ENCODE measurements around the gene CEACAM19. TPM values are rescaled to one million over a fixed set of nuclear protein-coding genes. Genes with fewer than 3 reads are reported as not detected.
"Not testable (repeated sequence)": the region's sequence is repeated elsewhere in the genome, so short reads cannot be mapped to it uniquely, and the experiment has no call there.

Gene CEACAM19
- total and polyA plus RNA-seq, 2 donors (not counting 3 experiments of a cell fraction or from before 2014, with no cell fraction given): 9.9 to 14.5 TPM

DNA sequence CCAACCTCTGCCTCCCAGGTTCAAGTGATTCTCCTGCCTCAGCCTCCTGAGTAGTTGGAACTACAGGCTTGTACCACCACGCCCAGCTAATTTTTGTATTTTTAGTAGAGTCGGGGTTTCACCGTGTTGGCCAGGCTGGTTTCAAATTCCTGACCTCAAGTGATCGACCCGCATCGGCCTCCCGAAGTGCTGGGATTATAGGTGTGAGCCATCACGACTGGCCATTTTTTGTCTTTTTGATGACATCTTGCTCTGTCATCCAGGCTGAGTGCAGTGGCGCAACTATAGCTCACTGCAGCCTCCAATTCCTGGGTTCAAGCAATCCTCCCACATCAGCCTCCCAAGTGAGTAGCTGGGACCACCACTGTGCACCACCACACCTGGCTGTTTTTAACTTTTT, 49.1 kb downstream of the CEACAM19 start:
- H3K27ac ChIP-seq (ENCODE audit: insufficient read depth, low read depth, low read length); DNase-seq (ENCODE audit: low read depth, low spot score); H4K20me1 ChIP-seq (replicated peaks; ENCODE audit: control insufficient read depth, extremely low read depth, insufficient read depth, low read length); H3K9ac ChIP-seq (replicated peaks; ENCODE audit: extremely low read depth, insufficient read depth, low read length); H3K4me2 ChIP-seq (ENCODE audit: insufficient read depth, low read length); H3K4me3 ChIP-seq (replicated peaks in 1 of 3; ENCODE audit: insufficient read depth in 1 of 3, low read depth in 1 of 3, low read length in 3 of 3); H3K36me3 ChIP-seq (ENCODE audit: control insufficient read depth in 2 of 2, extremely low read depth in 1 of 2, insufficient read depth in 2 of 2, low read length in 2 of 2); H3K9me3 ChIP-seq (replicated peaks; ENCODE audit: control insufficient read depth, insufficient read depth, low read length); H3K27me3 ChIP-seq (ENCODE audit: control insufficient read depth in 2 of 2, insufficient read depth in 2 of 2, low read length in 2 of 2); dilution Hi-C loops (cut with MboI; ENCODE audit: extremely low pct_ligation_motif_present, low sequenced_read_pairs); BruUV-seq (replicated peaks); FAIRE-seq; H3K9me1 ChIP-seq (replicated peaks; ENCODE audit: control insufficient read depth, extremely low read depth, insufficient read depth, low read length); H2AFZ ChIP-seq (ENCODE audit: low read depth, low read length): not testable (repeated sequence)
- Histone ChIP-seq H3K4me1 (ENCODE audit: control insufficient read depth, extremely low read depth, insufficient read depth, low read length) (peaks cover 52% of the 10 kb centered on the region), H3K79me2 (ENCODE audit: control insufficient read depth, insufficient read depth, low read length) (peaks cover 16% of the 10 kb centered on the region)
- ChIA-PET CTCF (interaction anchor here (9.4 to 15.8 kb wide), 2 partner anchors 29 to 48 kb away, joined by 239 to 688 read pairs; partner anchors contain the start of gene CBLC), POLR2A (interaction anchor here (0.7 kb wide), 1 partner anchor 26 kb away, joined by 3 read pairs; no protein-coding TSS in a partner anchor)
- intact Hi-C loops (cut with micrococcal nuclease): loop anchor here (5.0 kb wide), 1 partner anchor 232 kb away; no protein-coding TSS in a partner anchor

DNA sequence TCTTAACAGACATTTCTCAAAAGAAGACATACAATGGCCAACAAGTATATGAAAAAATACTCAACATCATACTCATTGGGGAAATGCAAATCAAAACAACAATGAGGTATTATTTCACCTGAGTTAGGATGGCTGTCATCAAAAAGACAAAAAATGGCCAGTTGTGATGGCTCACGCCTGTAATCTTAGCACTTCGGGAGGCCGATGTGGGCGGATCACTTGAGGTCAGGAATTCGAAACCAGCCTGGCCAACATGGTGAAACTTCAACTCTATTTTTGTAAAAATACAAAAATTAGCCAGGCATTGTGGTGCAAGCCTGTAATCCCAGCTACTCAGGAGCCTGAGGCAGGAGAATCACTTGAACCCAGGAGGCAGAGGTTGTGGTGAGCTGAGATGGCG, 49.7 kb downstream of the CEACAM19 start:
- dilution Hi-C loops (cut with MboI; ENCODE audit: extremely low pct_ligation_motif_present, low sequenced_read_pairs): no loop called here
- H3K4me2 ChIP-seq (ENCODE audit: insufficient read depth, low read length): no peak overlapping the region
- H3K9ac ChIP-seq (replicated peaks; ENCODE audit: extremely low read depth, insufficient read depth, low read length): no peak overlapping the region
- ChIA-PET POLR2A (no interaction called here), CTCF (interaction anchor here (0.8 to 15.8 kb wide), 5 partner anchors 18 to 150 kb away, joined by 3 to 688 read pairs (median 57); partner anchors contain the start of gene CBLC)
- peaks cover 52% of the 10 kb centered on the region for H3K4me1 ChIP-seq (ENCODE audit: control insufficient read depth, extremely low read depth, insufficient read depth, low read length)
- BruUV-seq (replicated peaks): no TSS peak
- intact Hi-C loops (cut with micrococcal nuclease): loop anchor here (5.0 kb wide), 1 partner anchor 231 kb away; no protein-coding TSS in a partner anchor
- no peak overlapping the region for H2AFZ ChIP-seq (ENCODE audit: low read depth, low read length)
- H3K27me3 ChIP-seq (ENCODE audit: control insufficient read depth in 2 of 2, insufficient read depth in 2 of 2, low read length in 2 of 2): no peaks in the 10 kb centered on the region
- H3K27ac ChIP-seq (ENCODE audit: insufficient read depth, low read depth, low read length): no peak overlapping the region
- H3K79me2 ChIP-seq (ENCODE audit: control insufficient read depth, insufficient read depth, low read length): peaks cover 15% of the 10 kb centered on the region
- H3K9me3 ChIP-seq (replicated peaks; ENCODE audit: control insufficient read depth, insufficient read depth, low read length): no peaks in the 10 kb centered on the region
- no peaks in the 10 kb centered on the region for H3K9me1 ChIP-seq (replicated peaks; ENCODE audit: control insufficient read depth, extremely low read depth, insufficient read depth, low read length)
- DNase-seq (ENCODE audit: low read depth, low spot score) (no peak), FAIRE-seq (no peak)
- no peaks in the 10 kb centered on the region for H3K36me3 ChIP-seq (ENCODE audit: control insufficient read depth in 2 of 2, extremely low read depth in 1 of 2, insufficient read depth in 2 of 2, low read length in 2 of 2)
- TF ChIP-seq EZH2 (IDR thresholded peaks at IDR 0.05; ENCODE audit: borderline replicate concordance, low read depth, low read length, severe bottlenecking): no peak
- no peak for TF ChIP-seq MYC (IDR thresholded peaks at IDR 0.05; ENCODE audit: low read depth, low read length)
- TF ChIP-seq, protein P1, sequence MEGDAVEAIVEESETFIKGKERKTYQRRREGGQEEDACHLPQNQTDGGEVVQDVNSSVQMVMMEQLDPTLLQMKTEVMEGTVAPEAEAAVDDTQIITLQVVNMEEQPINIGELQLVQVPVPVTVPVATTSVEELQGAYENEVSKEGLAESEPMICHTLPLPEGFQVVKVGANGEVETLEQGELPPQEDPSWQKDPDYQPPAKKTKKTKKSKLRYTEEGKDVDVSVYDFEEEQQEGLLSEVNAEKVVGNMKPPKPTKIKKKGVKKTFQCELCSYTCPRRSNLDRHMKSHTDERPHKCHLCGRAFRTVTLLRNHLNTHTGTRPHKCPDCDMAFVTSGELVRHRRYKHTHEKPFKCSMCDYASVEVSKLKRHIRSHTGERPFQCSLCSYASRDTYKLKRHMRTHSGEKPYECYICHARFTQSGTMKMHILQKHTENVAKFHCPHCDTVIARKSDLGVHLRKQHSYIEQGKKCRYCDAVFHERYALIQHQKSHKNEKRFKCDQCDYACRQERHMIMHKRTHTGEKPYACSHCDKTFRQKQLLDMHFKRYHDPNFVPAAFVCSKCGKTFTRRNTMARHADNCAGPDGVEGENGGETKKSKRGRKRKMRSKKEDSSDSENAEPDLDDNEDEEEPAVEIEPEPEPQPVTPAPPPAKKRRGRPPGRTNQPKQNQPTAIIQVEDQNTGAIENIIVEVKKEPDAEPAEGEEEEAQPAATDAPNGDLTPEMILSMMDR (IDR thresholded peaks at IDR 0.05; ENCODE audit: extremely low read depth in 1 of 2, insufficient read depth in 1 of 2, low read depth in 1 of 2, low read length in 2 of 2): no peak
- TF ChIP-seq FOS (IDR thresholded peaks at IDR 0.05; ENCODE audit: borderline replicate concordance, insufficient read depth, low read length): no peak
- TF ChIP-seq POLR2AphosphoS5 (IDR thresholded peaks at IDR 0.05; ENCODE audit: insufficient read depth, low read depth, low read length): no peak
- TF ChIP-seq, protein P2, sequence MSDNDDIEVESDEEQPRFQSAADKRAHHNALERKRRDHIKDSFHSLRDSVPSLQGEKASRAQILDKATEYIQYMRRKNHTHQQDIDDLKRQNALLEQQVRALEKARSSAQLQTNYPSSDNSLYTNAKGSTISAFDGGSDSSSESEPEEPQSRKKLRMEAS (IDR thresholded peaks at IDR 0.05; ENCODE audit: insufficient read depth, insufficient read length): no peak
- no peak for TF ChIP-seq POLR2A (IDR thresholded peaks at IDR 0.05; ENCODE audit: low read depth, low read length)
- no peak for TF ChIP-seq JUN (IDR thresholded peaks at IDR 0.05; ENCODE audit: borderline replicate concordance, insufficient read depth, insufficient read length, low read depth)
- no peak for TF ChIP-seq GATA2 (IDR thresholded peaks at IDR 0.05; ENCODE audit: insufficient read depth, insufficient read length, low read depth, low read length)
- no peaks in the 10 kb centered on the region for H4K20me1 ChIP-seq (replicated peaks; ENCODE audit: control insufficient read depth, extremely low read depth, insufficient read depth, low read length)
- H3K4me3 ChIP-seq (replicated peaks in 1 of 3; ENCODE audit: insufficient read depth in 1 of 3, low read depth in 1 of 3, low read length in 3 of 3): no peak overlapping the region
